Spleen (tissue), 7 donors: ENCODE data around the gene ATP6V0C.

Source experiments
- POLR2A ChIP-seq, 3 donors: fragments of 450-650 bp; IDR thresholded peaks; one replicate each; pipeline ENCODE4 v1.5.1; 2017; ENCODE audit warnings: antibody characterized with exemption in 3 of 3, mild to moderate bottlenecking in 1 of 3
- POLR2AphosphoS5 ChIP-seq, 3 donors: sonication (generic); formaldehyde crosslinking; IDR thresholded peaks; one replicate each; pipeline ENCODE4 v1.5.1; 2017; ENCODE audit warnings: antibody characterized with exemption in 3 of 3
- TF ChIP-seq, protein P1 (sequence below), 11 experiments: fragments of 200-600 bp in 7 of 11; fragments of 450-650 bp in 4 of 11; sonication (generic) in 4 of 11; IDR thresholded peaks in 8 of 11; conservative IDR thresholded peaks in 3 of 11; 1 replicate in 7 of 11; 2 replicates in 4 of 11; pipeline versions ENCODE4 v1.4.0 to v1.8.0; 2016 to 2021; ENCODE audit warnings: antibody characterized with exemption in 11 of 11, inconsistent platforms in 4 of 11, mild to moderate bottlenecking in 1 of 11
- donor health status: DM: no; HTN: no; CAD: no; lungs with moderate emphysema.
- donor health status: DM: no; HTN: no; CAD: no.
- donor health status: DM: no; HTN: no; CAD: no.

GRCh38 chr16:2513405-2514332 lies at the start of gene ATP6V0C:
- TF ChIP-seq, protein P1, sequence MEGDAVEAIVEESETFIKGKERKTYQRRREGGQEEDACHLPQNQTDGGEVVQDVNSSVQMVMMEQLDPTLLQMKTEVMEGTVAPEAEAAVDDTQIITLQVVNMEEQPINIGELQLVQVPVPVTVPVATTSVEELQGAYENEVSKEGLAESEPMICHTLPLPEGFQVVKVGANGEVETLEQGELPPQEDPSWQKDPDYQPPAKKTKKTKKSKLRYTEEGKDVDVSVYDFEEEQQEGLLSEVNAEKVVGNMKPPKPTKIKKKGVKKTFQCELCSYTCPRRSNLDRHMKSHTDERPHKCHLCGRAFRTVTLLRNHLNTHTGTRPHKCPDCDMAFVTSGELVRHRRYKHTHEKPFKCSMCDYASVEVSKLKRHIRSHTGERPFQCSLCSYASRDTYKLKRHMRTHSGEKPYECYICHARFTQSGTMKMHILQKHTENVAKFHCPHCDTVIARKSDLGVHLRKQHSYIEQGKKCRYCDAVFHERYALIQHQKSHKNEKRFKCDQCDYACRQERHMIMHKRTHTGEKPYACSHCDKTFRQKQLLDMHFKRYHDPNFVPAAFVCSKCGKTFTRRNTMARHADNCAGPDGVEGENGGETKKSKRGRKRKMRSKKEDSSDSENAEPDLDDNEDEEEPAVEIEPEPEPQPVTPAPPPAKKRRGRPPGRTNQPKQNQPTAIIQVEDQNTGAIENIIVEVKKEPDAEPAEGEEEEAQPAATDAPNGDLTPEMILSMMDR (IDR thresholded peaks at IDR 0.05 in 8 of 11, conservative IDR thresholded peaks at IDR 0.05 in 3 of 11): no peak
- TF ChIP-seq POLR2AphosphoS5 (IDR thresholded peaks at IDR 0.05): peak; percentile 95 to 98 (median 95)
- peak; percentile 61 to 91 (median 87) for TF ChIP-seq POLR2A (IDR thresholded peaks at IDR 0.05)
